WTC11 (cell line): ENCODE measurements around the gene RASAL3.

Source experiments
- AFF4 ChIP-seq: sonication (generic); formaldehyde crosslinking; IDR thresholded peaks from 2 replicates; pipeline ENCODE4 v1.8.1; 2023; ENCODE audit warnings: mild to moderate bottlenecking, missing genetic modification reagents, borderline replicate concordance
- CTCF ChIP-seq: fragments of 200-600 bp; IDR thresholded peaks from 2 replicates; pipeline ENCODE4 v1.8.0; 2022; ENCODE audit warnings: antibody characterized with exemption
- ETV6 ChIP-seq: sonication (generic); formaldehyde crosslinking; IDR thresholded peaks from 2 replicates; pipeline ENCODE4 v1.8.1; 2022; ENCODE audit warnings: mild to moderate bottlenecking, missing genetic modification reagents
- FOXP4 ChIP-seq: sonication (generic); formaldehyde crosslinking; IDR thresholded peaks from 2 replicates; pipeline ENCODE4 v1.8.0; 2022; ENCODE audit warnings: mild to moderate bottlenecking, missing genetic modification reagents
- HMGA2 ChIP-seq: fragments of 250-450 bp; sonication (Bioruptor Pico); IDR thresholded peaks from 2 replicates; pipeline ENCODE4 v1.4.0; 2021; ENCODE audit warnings: mild to moderate bottlenecking, moderate library complexity
- USF2 ChIP-seq: sonication (generic); formaldehyde crosslinking; IDR thresholded peaks from 2 replicates; pipeline ENCODE4 v1.8.1; 2023; ENCODE audit warnings: mild to moderate bottlenecking, missing genetic modification reagents, moderate library complexity
- ZNF121 ChIP-seq: sonication (generic); formaldehyde crosslinking; IDR thresholded peaks from 2 replicates; pipeline ENCODE4 v1.8.0; 2023; ENCODE audit warnings: missing genetic modification reagents
- ZNF138 ChIP-seq: sonication (generic); formaldehyde crosslinking; conservative IDR thresholded peaks from 2 replicates; pipeline ENCODE4 v1.8.1; 2022; ENCODE audit warnings: mild to moderate bottlenecking, moderate library complexity, missing genetic modification reagents
- TF ChIP-seq, protein P1 (sequence below): fragments of 250-450 bp; sonication (Bioruptor Pico); IDR thresholded peaks from 2 replicates; pipeline ENCODE4 v1.9.0; 2021; ENCODE audit warnings: mild to moderate bottlenecking, borderline replicate concordance

- TF ChIP-seq CTCF (no peak), FOXP4 (no peak), HMGA2 (no peak), ZNF121 (CRISPR knock-in tag) (no peak), ZNF138 (CRISPR knock-in tag) (no peak), USF2 (no peak), AFF4 (CRISPR knock-in tag) (no peak), ETV6 (CRISPR knock-in tag) (no peak)
- TF ChIP-seq, protein P1, sequence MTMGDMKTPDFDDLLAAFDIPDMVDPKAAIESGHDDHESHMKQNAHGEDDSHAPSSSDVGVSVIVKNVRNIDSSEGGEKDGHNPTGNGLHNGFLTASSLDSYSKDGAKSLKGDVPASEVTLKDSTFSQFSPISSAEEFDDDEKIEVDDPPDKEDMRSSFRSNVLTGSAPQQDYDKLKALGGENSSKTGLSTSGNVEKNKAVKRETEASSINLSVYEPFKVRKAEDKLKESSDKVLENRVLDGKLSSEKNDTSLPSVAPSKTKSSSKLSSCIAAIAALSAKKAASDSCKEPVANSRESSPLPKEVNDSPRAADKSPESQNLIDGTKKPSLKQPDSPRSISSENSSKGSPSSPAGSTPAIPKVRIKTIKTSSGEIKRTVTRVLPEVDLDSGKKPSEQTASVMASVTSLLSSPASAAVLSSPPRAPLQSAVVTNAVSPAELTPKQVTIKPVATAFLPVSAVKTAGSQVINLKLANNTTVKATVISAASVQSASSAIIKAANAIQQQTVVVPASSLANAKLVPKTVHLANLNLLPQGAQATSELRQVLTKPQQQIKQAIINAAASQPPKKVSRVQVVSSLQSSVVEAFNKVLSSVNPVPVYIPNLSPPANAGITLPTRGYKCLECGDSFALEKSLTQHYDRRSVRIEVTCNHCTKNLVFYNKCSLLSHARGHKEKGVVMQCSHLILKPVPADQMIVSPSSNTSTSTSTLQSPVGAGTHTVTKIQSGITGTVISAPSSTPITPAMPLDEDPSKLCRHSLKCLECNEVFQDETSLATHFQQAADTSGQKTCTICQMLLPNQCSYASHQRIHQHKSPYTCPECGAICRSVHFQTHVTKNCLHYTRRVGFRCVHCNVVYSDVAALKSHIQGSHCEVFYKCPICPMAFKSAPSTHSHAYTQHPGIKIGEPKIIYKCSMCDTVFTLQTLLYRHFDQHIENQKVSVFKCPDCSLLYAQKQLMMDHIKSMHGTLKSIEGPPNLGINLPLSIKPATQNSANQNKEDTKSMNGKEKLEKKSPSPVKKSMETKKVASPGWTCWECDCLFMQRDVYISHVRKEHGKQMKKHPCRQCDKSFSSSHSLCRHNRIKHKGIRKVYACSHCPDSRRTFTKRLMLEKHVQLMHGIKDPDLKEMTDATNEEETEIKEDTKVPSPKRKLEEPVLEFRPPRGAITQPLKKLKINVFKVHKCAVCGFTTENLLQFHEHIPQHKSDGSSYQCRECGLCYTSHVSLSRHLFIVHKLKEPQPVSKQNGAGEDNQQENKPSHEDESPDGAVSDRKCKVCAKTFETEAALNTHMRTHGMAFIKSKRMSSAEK: no peak
These were observed 22.0 kb downstream of the RASAL3 start for GRCh38 chr19:15442142-15442920.
